ENCODE results near the gene IGFBP5. TPM values are rescaled to one million over a fixed set of nuclear protein-coding genes. Genes with fewer than 3 reads are reported as not detected.

The IGFBP5 gene
- total and polyA plus RNA-seq, 2 experiments from 2014 or later, result 113 to 232 TPM

GRCh38 chr2:216661639-216662375 lies 33.5 kb downstream of the IGFBP5 start:
- Histone ChIP-seq H4K20me1 (ENCODE audit: insufficient read depth, poor library complexity, severe bottlenecking) (no peaks in the 10 kb centered on the region), H3K4me1 (ENCODE audit: insufficient read depth) (peaks cover 24% of the 10 kb centered on the region), H3K4me3 (no peak overlapping the region), H3K27ac (no peak overlapping the region), H3K79me2 (peaks cover 9% of the 10 kb centered on the region), H3K9me3 (ENCODE audit: low read depth) (no peaks in the 10 kb centered on the region), H3K9me2 (replicated peaks; ENCODE audit: insufficient read depth) (no peaks in the 10 kb centered on the region), H3K36me3 (replicated peaks; ENCODE audit: insufficient read depth, low read depth) (no peaks in the 10 kb centered on the region), H3K4me2 (no peak overlapping the region), H2AFZ (no peak overlapping the region), H3K27me3 (no peaks in the 10 kb centered on the region)
- WGBS (ENCODE audit: low lambda C conversion rate, missing lambda C conversion rate), result 94% methylated on average over 20 of the region's 20 CpGs
- no peak for DNase-seq (ENCODE audit: low spot score)
- TF ChIP-seq CTCF (IDR thresholded peaks at IDR 0.05; ENCODE audit: poor library complexity) (no peak), EZH2phosphoT487 (IDR thresholded peaks at IDR 0.05; ENCODE audit: low read depth, severe bottlenecking, unreplicated experiment) (no peak), EZH2 (IDR thresholded peaks at IDR 0.05; ENCODE audit: borderline replicate concordance) (no peak)

DNA sequence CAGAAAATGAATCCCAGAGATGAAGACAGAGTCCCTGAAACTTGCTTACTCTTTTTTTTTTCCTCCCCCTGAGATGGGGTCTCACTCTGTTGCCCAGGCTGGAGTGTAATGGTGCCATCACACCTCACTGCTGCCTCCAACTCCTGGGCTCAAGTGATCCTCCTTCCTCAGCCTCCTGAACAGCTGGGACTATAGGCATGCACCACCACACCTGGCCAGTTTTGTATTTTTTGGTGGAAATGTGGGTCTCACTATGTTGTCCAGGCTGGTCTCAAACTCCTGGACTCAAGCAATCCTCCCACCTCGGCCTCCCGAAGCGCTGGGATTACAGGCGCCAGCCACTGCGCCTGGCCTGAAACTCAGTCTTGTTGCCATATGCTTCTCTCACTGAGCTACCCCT lies 34.3 kb downstream of the IGFBP5 start:
- no peaks in the 10 kb centered on the region for H3K9me2 ChIP-seq (replicated peaks; ENCODE audit: insufficient read depth)
- H4K20me1 ChIP-seq (ENCODE audit: insufficient read depth, poor library complexity, severe bottlenecking), result no peaks in the 10 kb centered on the region
- H3K27ac ChIP-seq, result no peak overlapping the region
- no peak overlapping the region for H3K4me2 ChIP-seq
- H3K79me2 ChIP-seq, result peaks cover 9% of the 10 kb centered on the region
- no peaks in the 10 kb centered on the region for H3K36me3 ChIP-seq (replicated peaks; ENCODE audit: insufficient read depth, low read depth)
- DNase-seq (ENCODE audit: low spot score), result no peak
- H2AFZ ChIP-seq, result no peak overlapping the region
- no peaks in the 10 kb centered on the region for H3K9me3 ChIP-seq (ENCODE audit: low read depth)
- TF ChIP-seq CTCF (IDR thresholded peaks at IDR 0.05; ENCODE audit: poor library complexity), result no peak
- TF ChIP-seq EZH2 (IDR thresholded peaks at IDR 0.05; ENCODE audit: borderline replicate concordance), result no peak
- TF ChIP-seq EZH2phosphoT487 (IDR thresholded peaks at IDR 0.05; ENCODE audit: low read depth, severe bottlenecking, unreplicated experiment), result no peak
- 100% methylated on average over 5 of the region's 5 CpGs for WGBS (ENCODE audit: low lambda C conversion rate, missing lambda C conversion rate)
- H3K27me3 ChIP-seq, result no peaks in the 10 kb centered on the region
- no peak overlapping the region for H3K4me3 ChIP-seq
- peaks cover 21% of the 10 kb centered on the region for H3K4me1 ChIP-seq (ENCODE audit: insufficient read depth)

GRCh38 chr2:216660496-216660895 lies 34.9 kb downstream of the IGFBP5 start:
- Histone ChIP-seq H4K20me1 (ENCODE audit: insufficient read depth, poor library complexity, severe bottlenecking) (no peaks in the 10 kb centered on the region), H3K36me3 (replicated peaks; ENCODE audit: insufficient read depth, low read depth) (no peaks in the 10 kb centered on the region), H3K4me1 (ENCODE audit: insufficient read depth) (peaks cover 15% of the 10 kb centered on the region), H3K79me2 (peaks cover 10% of the 10 kb centered on the region), H3K9me3 (ENCODE audit: low read depth) (no peaks in the 10 kb centered on the region), H3K27ac (no peak overlapping the region), H3K4me3 (no peak overlapping the region), H3K27me3 (no peaks in the 10 kb centered on the region), H3K4me2 (no peak overlapping the region), H2AFZ (no peak overlapping the region), H3K9me2 (replicated peaks; ENCODE audit: insufficient read depth) (no peaks in the 10 kb centered on the region)
- WGBS (ENCODE audit: low lambda C conversion rate, missing lambda C conversion rate), result 96% methylated on average over 8 of the region's 10 CpGs
- TF ChIP-seq EZH2phosphoT487 (IDR thresholded peaks at IDR 0.05; ENCODE audit: low read depth, severe bottlenecking, unreplicated experiment) (no peak), CTCF (IDR thresholded peaks at IDR 0.05; ENCODE audit: poor library complexity) (no peak), EZH2 (IDR thresholded peaks at IDR 0.05; ENCODE audit: borderline replicate concordance) (no peak)
- DNase-seq (ENCODE audit: low spot score), result no peak
